OCI-M1 (cell line): ENCODE results near the gene UBC.
"Not testable (repeated sequence)": the region's sequence is repeated elsewhere in the genome, so short reads cannot be mapped to it uniquely, and the experiment has no call there.

Experiments
- DNase-seq: peaks from one replicate; lab custom pipeline; 2025; lab: John Stamatoyannopoulos, UW

Gene UBC

DNA sequence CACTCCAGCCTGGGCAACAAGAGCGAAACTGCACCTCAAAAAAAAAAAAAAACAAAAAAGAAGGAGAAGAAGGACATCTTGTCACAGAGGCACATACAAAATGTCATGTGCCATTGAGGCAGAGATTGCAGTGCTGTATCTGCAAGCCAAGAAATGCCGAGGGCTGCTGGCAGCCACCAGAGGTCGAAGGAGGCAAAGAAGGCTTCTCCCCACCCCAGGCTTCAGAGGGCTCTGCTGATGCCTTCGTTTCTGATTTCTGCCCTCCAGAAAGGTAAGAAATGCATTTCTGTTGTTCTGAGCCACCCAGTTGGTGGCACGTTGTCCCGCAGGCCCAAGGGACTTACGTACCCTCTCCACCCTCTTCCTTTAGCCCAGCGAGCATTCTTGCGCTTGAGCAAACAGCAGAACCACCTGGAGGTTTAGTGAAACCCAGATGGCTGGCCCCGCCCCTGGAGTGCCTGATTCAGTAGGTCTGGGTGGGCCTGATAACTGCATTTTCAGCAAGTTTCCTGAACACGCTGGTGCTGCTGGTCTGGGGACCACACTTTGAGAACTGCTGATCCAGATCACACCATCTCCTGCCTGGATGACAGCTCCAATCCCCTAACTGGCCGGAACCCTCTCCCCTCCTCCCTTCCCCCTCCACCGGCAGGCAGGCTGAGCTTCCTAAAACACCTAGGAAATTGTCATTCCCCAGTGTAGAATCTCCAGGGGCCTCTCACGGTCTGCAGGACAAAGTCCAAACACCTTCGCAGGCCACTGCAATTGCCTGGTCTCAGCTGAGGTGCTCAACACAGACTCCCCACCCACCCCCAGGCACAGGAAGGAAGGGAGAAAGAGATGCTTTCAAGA lies 29.6 kb downstream of the UBC start:
- peak; percentile 78 for DNase-seq

DNA sequence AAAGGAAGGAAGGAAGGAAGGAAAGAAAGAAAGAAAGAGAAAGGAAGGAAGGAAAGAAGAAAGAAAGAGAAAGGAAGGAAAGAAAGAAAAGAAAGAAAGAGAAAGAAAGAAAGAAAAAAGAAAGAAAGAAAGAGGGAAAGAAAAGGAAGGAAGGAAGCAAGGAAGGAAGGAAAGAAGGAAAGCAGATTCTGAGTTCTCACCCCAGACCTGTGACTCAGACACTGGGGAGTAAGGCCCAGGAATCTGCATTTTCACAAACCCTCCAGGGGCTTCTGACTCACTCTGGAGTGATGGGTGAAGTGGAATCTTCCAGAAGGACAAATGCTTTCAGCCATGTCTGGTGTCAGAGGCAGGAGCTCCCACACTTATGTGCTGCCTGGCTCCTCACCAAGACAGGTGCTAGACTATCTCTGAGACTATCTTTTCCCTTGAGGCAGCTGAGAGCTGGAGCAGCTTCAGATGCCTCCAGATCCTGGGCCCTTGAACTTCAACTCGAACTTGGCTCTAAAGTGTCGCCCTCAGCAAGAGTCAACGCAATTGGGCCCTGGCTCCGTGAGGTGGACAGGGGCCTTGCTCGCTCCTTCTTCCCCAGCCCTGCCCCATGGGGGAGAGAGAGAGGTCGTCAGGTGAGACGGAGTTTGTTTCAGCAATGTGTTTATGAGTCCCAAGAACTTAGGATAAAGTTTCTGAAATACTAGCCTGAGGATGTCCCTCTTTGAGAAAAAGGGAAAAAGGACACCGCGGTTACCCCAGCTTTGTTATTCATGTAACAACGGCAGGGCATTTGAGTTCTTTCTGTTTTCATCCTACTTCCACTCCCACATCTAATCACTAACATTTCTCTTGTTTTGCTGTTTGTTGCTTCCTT lies 31.0 kb downstream of the UBC start:
- no peak for DNase-seq

DNA sequence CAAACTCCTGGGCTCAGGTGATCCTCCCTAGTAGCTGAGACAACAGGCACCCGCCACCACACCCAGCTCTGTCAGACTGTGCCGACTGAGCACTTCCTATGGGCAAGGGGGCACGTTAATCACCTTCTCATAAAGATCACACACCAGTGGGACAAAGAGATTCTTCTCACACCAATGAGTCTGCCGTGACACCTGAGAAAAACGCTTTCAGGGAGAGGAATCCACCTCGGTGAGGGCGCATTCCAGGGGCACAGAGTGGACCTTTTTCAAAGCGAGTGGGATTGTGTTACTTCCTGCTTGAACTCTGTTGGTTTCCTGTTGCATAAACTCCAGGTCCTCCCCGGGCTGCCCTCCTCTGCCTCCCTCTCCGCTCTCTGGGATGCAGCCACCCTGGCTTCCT lies 33.3 kb downstream of the UBC start:
- no peak for DNase-seq

DNA sequence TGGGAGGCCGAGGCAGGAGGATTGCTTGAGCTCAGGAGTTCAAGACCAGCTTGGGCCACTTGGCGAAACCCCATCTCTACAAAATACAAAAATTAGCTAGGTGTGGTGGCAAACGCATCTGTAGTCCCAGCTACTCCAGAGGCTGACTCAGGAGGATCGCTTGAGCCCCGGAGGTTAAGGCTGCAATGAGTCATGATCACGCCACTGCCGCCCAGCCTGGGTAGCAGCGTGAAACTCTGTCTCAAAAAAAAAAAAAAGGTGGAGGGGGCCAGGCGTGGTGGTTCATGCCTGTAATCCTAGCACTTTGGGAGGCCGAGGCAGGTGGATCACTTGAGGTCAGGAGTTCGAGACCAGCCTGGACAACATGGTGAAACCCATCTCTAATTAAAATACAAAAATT lies 34.1 kb downstream of the UBC start:
- not testable (repeated sequence) for DNase-seq

DNA sequence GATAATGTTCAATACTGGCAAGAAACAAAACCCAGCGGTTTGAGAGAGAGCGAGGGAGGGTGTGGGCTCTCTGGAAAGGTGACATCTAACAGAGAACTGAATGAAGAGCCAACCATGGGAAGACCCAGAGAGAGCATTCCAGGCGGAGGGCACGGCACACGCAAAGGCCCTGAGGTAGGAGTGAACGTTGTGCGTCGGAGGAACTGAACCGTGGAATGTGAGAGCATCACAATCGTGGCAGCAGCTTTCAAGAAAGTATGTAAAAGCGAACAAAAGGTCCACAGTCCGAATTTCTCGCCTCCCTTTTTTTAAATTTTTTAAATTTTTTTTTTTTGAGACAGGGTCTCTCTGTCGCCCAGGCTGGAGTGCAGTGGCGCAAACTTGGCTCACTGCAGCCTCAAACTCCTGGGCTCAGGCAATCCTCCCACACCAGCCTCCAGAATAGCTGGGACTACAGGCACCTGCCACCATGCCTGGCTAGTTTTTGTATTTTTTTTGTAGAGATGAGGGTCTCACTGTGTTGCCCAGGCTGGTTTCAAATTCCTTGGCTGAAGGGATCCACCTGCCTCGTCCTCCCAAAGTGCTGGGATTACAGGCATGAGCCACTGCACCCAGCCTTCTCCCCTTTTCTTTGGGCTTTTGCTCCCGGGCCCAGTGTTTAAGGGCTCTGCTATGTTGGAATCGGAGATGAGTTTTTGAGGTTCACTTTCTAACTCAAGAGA lies 35.5 kb downstream of the UBC start:
- DNase-seq: no peak

DNA sequence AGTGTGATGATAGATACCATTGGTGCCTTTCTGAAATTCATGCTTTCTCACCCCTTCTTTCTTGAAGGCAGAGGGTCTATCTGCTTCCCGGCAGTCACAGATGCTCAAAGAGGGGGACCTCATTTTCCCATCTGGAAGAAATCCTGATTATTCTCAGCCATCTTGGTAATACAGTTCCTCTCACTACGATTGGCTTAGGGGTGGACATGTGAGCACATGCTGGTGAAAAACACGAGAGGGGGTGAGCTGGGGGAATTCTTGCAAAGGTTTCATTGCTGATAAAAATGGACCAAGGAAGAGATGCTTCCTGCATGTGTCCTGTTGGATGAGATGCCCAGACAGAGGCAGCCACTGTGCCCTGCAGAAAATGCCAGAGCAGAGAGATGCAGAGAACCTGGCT lies 37.0 kb downstream of the UBC start:
- DNase-seq: no peak

DNA sequence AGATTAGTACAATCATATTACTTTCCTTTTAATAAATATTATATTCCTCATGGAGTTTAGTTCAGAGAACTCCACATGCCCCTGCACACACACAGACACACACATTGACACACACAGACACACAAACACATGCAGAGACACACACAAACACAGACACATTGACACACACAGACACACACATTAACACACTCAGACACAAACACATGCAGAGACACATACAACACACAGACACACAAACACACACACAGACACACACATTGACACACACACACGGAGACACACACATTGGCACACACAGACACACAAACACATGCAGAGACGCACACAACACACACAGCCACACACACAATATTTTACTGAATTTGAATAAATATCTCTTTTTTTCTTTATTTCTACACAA lies 38.3 kb downstream of the UBC start:
- no peak for DNase-seq

DNA sequence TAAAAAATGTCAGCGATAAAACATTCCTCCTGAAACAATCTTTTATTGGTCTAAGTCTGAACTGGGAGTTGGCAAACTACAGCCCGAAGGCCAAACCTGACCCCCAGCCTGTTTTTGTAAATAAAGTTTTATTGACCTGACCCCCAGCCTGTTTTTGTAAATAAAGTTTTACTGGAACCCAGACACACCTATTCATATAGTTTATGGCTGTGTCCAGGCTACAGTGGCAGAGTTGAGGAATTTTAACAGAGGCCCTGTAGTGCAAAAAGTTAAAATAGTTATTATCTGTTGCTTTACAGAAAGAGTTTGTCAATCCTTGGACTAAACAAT lies 38.7 kb downstream of the UBC start:
- peak; percentile 53 for DNase-seq

DNA sequence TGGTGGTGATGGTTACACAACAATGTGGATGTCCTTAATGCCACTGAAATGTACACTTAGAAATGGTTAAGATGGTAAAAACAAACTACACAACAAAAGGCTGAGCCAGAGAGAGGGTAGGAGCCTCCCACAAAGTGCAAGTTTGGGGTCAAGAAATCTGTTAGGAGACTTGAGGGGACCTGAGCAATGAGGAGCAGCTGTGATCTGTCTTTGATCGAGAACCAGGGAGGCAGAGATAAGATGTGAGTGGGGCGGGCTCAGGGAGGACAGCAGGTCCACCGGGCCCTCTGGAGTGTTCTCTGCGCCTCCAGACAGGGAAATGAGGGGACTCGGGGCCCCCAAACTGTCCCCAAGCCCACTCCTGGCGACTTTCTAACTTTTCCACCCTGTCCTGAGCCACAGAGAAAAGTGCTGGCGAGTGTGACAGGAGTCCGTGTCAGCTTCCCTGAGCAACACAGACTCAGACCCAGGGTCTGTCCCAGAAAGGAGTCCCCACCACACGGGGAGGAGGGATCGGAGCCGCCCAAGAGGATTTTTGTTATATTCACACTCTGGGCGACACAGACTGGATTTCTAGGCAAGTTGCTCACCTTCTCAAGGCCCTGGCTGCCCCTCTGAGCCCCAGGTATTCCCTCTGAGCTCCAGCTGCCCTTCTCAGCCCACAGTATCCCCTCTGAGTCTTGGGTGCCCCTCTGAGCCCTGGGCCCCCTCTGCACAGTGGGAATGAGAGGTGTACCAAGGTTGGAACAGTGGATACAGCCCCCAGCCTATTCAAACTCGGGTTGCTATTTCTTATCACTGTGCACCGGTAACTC lies 39.3 kb downstream of the UBC start:
- peak; percentile 53 for DNase-seq

DNA sequence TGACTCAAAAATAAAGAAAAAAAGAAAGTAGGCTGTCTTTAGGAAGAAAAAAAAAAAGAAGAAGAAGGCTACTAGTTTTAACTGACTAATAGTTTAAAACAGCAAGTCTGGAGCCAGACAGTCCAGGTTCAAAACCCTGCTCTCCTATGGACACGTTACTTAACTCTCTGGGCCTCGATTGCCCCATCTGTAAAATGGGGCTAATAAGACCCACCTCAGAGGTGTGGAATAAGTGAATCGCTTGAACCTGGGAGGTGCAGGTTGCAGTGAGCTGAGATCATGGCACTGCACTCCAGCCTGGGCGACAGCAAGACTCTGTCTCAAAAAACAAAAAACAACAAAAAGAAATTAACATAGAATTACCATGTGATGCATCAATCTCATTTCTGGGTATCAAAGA lies 40.3 kb downstream of the UBC start:
- no peak for DNase-seq

DNA sequence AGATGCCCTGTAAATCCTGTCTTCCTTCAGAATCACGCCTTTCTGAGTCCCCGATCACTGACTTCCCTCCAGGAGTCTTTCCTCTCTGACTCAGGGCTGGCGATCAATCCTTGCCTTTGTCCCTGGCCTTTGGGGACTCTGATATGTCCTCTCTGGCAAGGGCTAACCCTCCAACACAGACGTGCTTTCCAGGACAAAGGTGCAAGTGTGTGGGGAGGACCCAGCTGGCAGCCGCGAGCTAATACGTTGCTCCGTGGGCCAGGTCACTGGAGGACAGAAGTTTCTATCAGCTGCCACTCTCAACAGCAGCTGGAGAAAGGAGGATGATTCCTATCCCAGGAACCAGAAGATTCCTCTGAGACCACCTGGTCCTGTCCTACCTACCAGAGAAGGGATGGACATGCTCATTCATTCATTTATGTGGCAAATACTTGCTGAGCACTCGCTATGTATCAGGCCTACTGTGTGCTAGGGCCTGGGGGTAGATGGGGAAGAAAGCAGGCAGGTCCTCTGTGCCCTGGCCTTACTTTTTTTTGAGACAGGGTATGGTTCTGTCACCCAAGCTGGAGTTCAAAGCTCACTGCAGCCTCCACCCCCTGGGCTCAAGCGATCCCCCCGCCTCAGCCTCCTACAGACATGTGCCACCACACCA lies 42.3 kb downstream of the UBC start:
- no peak for DNase-seq

DNA sequence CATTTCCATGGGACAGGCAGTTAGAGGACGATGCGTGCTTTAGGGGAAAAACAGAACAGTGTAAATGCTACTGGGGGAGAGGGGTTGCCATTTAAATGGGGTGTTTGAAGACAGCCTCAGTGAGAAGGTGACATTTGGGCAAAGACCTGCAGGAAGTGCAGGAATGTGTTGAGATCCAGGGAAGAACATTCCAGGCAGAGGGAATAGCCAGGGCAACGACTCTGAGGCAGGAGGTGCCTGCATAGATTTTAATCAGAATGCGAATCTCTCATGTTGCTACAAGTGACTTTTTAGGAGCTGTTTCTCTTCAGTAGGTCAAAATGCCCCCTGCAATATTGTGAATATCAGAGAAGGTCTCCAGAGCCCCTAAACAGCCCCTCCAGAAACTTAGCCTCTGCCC lies 43.2 kb downstream of the UBC start:
- DNase-seq: no peak

DNA sequence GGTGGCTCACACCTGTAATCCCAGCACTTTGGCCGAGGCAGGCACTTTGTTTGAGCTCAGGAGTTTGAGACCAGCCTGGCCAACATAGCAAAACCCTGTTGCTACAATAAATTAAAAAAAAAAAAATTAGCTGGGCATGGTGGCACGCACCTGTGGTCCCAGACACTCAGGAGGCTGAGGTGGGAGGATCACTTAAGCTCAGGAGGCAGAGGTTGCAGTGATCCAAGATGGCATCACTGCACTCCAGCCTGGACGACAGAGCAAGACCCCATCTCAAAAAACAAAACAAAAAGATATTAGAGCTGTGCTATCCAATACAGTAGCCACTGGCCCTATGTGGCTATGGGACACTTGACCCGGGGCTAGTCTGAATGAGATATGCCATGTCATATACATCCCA lies 43.9 kb downstream of the UBC start:
- DNase-seq: no peak

DNA sequence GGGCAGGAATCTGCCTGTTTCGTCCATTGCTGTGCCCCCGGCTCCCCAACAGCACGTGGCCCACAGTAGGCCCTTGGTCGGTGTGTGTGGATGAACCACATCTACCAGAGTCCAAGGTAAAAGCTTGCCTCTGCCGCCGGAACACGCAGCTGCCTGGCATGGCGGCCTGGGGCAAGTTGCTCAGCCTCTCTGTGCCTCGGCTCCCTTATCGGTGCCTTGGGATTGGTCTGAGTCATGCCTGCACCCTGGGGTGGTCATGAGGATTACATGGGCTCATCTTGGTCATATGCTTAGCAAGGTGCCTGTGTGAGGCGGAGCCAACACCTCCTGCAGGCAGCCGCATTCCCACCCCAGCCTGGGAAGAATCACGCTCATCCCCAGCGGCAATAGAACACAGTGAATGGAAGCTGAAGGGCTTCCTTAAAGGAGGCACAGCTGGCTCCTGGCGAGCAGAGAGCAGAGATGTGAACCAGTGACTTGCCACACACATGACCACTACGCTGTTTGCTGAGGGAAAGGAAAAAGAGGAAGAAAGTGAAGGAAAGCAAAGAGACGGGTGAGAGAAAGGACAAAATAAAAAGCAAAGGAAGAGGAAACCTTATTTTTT lies 45.3 kb downstream of the UBC start:
- peak; percentile 99 for DNase-seq

DNA sequence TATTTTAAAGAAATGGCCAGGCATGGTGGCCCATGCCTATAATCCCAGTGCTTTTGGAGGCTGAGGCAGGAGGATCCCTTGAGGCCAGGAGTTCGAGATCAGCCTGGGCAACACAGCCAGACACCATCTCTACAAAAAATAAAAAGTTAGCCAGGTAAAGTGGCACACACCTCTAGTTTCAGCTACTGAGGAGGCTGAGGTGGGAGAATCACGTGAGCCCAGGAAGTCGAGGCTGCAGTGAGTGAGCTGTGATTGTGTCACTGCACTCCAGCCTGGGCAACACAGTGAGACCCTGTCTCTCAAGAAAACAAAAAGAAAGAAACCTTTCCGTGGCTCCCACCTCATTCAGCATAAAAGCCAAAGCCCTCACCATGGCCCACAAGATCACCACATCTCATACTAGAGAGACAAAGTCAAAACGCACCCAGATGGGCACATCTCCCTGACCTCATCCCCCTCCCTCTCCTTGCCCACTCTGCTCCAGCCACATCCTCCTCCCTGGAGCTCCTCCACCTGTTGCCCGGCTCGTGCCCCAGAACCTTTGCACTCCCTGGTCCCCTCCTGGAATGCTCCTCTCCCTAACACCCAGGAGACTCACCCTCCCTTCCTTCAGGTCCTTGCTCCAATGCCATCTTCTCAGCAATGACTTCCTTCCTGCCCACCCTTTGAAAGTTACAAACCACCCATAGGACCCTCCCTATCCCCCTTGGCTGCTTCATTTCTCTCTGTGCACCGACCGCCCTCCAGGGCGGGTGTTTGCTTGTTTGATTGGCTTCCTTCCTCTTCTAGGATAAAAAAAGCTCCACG lies 46.0 kb downstream of the UBC start:
- DNase-seq: no peak

DNA sequence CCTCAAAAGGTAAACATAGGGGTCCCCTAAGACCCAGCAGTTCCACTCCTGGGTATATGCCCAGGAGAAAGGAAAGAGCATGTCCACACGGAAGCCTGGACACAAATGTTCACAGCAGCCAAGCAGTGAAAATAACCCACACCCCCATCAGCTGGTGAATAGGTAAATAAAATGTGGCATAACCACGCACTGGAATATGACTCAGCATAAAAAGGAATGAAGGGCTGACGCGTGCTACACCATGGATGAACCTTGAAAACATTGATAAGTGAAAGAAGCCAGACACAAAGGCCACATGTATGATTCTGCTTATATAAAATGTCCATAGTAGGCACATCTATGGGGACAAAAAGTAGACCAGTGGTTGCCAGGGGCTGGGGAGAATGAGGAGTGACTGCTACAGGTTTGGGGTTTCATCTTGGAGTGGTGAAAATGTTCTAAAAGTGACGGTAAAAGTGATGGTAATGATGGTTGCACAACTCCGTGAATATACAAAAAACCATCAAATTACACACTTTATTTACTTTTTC lies 47.0 kb downstream of the UBC start:
- DNase-seq: peak; percentile 90

DNA sequence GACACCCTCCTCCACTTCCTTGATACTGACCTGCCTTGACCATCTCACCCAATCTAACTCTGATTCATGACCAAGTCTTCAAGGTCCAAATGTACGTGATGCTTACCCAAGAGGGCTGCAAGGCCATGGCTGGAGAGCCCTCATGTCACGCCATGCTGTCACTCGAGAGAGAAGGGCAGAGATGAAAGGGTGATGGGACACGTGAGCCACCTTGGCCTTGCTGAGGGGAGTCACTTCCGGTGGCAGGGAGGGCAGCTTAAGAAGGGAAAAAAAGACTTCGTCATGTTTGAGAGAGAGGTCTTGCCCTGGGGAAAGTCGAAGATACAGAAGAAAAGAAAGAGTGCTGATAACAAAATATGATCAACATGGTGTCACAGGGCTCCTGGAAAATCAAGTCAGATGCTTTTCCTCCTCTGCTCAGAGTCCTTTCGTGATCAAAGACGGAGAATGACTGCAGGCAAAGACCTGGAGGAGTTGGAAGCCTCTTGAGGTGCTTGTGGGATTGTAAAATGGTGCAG lies 47.5 kb downstream of the UBC start:
- DNase-seq: no peak

DNA sequence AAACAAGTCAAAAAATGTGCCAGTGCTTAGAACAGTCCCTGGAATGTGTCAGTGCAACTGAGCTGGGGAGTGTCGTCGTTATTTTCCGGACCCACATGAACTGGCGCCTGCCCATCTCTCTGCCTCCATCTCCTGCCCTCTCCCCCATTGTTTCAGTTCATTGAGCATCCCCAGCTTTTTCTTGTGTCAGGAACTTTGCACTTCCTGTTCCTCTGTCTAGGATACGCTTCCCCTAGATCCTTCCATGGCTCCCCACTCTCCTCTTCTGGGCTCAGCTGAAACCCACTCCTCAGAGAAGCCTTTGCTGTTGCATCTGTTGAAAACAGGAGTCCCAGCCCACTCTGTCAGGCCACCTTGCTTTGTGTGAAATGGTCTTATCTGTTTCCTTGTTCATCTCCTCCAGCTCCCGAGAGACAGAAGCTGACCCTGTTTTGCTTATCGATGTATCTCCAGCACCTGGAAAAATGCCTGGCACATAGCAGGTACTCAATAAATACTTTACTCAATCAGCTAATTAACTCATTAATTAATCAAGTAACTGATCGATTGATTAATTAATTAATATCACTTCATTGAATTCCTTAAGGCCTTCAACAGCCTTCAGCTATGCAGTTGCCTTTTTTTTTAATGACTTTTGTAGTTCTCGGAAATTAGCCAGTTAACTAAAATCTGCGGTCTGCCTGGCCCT lies 48.1 kb downstream of the UBC start:
- DNase-seq: no peak

DNA sequence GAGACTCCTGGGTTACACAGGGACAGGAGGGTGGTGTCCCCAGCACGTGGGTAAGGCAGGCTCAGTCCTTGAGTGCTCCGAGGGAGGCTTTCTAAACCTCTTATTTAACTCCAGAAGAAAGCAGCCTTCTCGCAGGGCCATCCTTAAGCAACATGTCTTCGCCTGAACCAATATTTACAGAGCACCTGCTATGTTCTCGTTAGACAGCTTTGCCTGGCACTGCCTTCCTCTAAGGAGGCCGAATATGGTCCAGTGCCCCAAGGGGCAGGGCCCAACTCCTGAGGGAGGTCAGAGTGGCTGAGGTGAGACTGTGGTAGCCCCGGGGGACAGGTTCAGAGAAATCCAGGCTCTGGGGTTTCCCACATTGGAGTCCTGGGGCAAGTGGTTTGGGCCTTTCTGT lies 48.7 kb downstream of the UBC start:
- DNase-seq: no peak
